ENCODE measurements around the gene CCDC8. TPM values are rescaled to one million over a fixed set of nuclear protein-coding genes. Genes with fewer than 3 reads are reported as not detected.
"Not testable (repeated sequence)": the region's sequence is repeated elsewhere in the genome, so short reads cannot be mapped to it uniquely, and the experiment has no call there.

CCDC8 gene
- polyA plus RNA-seq, 6 donors from 2014 or later: not detected

GRCh38 chr19:46407856-46408663 is 5.3 kb downstream of the CCDC8 start:
- Mint-ChIP-seq H3K4me3 (no peak overlapping the region), H3K27ac (peak overlapping the region in 3 of 6 donors; percentile 10 to 83 (median 28))

GRCh38 chr19:46406976-46407375 is 6.4 kb downstream of the CCDC8 start:
- DNase-seq (no peak), ATAC-seq (ENCODE audit: low read depth in 2 of 2) (no peak)
- no peaks in the 10 kb centered on the region for H3K9me3 Mint-ChIP-seq
- H3K27ac Mint-ChIP-seq: no peak overlapping the region
- peaks cover 65 to 86% (median 67%) of the 10 kb centered on the region in 3 donors for H3K27me3 Mint-ChIP-seq
- H3K4me3 Mint-ChIP-seq: no peak overlapping the region
- peaks cover 0 to 6% of the 10 kb centered on the region in 2 donors for H3K36me3 Mint-ChIP-seq
- H3K4me1 Mint-ChIP-seq: peaks cover 15 to 22% (median 21%) of the 10 kb centered on the region in 3 donors

More at GRCh38 chr19:46407856-46408663, 5.3 kb downstream of the CCDC8 start:
- H3K36me3 Mint-ChIP-seq: peaks cover 0 to 7% of the 10 kb centered on the region in 2 donors
- no peak for ATAC-seq (ENCODE audit: low read depth in 2 of 2)
- no peaks in the 10 kb centered on the region for H3K9me3 Mint-ChIP-seq
- peaks cover 13 to 27% (median 21%) of the 10 kb centered on the region in 3 donors for H3K4me1 Mint-ChIP-seq
- peaks cover 61 to 86% (median 67%) of the 10 kb centered on the region in 3 donors for H3K27me3 Mint-ChIP-seq
- DNase-seq: no peak

GRCh38 chr19:46404753-46405468 is 8.5 kb downstream of the CCDC8 start:
- ATAC-seq (ENCODE audit: low read depth in 2 of 2): no peak
- H3K4me3 Mint-ChIP-seq: peak overlapping the region in 4 of 8 donors; percentile 39 to 82 (median 58)

GRCh38 chr19:46404055-46404752 is 9.2 kb downstream of the CCDC8 start:
- Mint-ChIP-seq H3K9me3 (no peaks in the 10 kb centered on the region), H3K4me3 (peak overlapping the region in 7 of 8 donors; percentile 26 to 82 (median 70)), H3K27me3 (peaks cover 57 to 84% (median 61%) of the 10 kb centered on the region in 3 donors), H3K4me1 (peaks cover 15 to 21% (median 20%) of the 10 kb centered on the region in 3 donors), H3K27ac (no peak overlapping the region), H3K36me3 (no peaks in the 10 kb centered on the region)
- DNase-seq: no peak
- no peak for ATAC-seq (ENCODE audit: low read depth in 2 of 2)

More at GRCh38 chr19:46404753-46405468, 8.5 kb downstream of the CCDC8 start:
- H3K4me1 Mint-ChIP-seq: peaks cover 15 to 21% (median 20%) of the 10 kb centered on the region in 3 donors
- no peak overlapping the region for H3K27ac Mint-ChIP-seq
- H3K9me3 Mint-ChIP-seq: no peaks in the 10 kb centered on the region
- peaks cover 57 to 79% (median 59%) of the 10 kb centered on the region in 3 donors for H3K27me3 Mint-ChIP-seq
- no peak for DNase-seq
- H3K36me3 Mint-ChIP-seq: no peaks in the 10 kb centered on the region

GRCh38 chr19:46402725-46403124 is 10.6 kb downstream of the CCDC8 start:
- H3K27me3 Mint-ChIP-seq: peaks cover 42 to 72% (median 53%) of the 10 kb centered on the region in 3 donors
- ATAC-seq (ENCODE audit: low read depth in 2 of 2) (no peak), DNase-seq (no peak)
- H3K36me3 Mint-ChIP-seq: no peaks in the 10 kb centered on the region
- no peak overlapping the region for H3K27ac Mint-ChIP-seq
- no peaks in the 10 kb centered on the region for H3K9me3 Mint-ChIP-seq
- H3K4me1 Mint-ChIP-seq: peaks cover 13 to 20% (median 15%) of the 10 kb centered on the region in 3 donors
- no peak overlapping the region for H3K4me3 Mint-ChIP-seq

GRCh38 chr19:46397801-46398479 is 15.4 kb downstream of the CCDC8 start:
- H3K27ac Mint-ChIP-seq; H3K36me3 Mint-ChIP-seq; H3K4me3 Mint-ChIP-seq; ATAC-seq (ENCODE audit: low read depth in 2 of 2); H3K9me3 Mint-ChIP-seq; DNase-seq: not testable (repeated sequence)
- H3K4me1 Mint-ChIP-seq: peaks cover 0 to 11% (median 10%) of the 10 kb centered on the region in 3 donors
- peaks cover 19 to 28% (median 22%) of the 10 kb centered on the region in 3 donors for H3K27me3 Mint-ChIP-seq

GRCh38 chr19:46394402-46394797 is 19.0 kb downstream of the CCDC8 start:
- Mint-ChIP-seq H3K9me3 (no peaks in the 10 kb centered on the region), H3K36me3 (peaks cover 4 to 7% of the 10 kb centered on the region in 2 donors), H3K4me3 (no peak overlapping the region), H3K27ac (peak overlapping the region in 2 of 6 donors; percentile 67 to 73), H3K4me1 (peaks cover 0 to 9% (median 7%) of the 10 kb centered on the region in 3 donors), H3K27me3 (peaks cover 0 to 5% (median 4%) of the 10 kb centered on the region in 3 donors)
- DNase-seq (no peak), ATAC-seq (ENCODE audit: low read depth in 2 of 2) (no peak)

- ATAC-seq (ENCODE audit: low read depth in 2 of 2) (no peak), DNase-seq (no peak)
- peak overlapping the region in 2 of 6 donors; percentile 67 to 73 for H3K27ac Mint-ChIP-seq
- peaks cover 7 to 13% of the 10 kb centered on the region in 2 donors for H3K36me3 Mint-ChIP-seq
- peaks cover 0 to 4% (median 0%) of the 10 kb centered on the region in 3 donors for H3K27me3 Mint-ChIP-seq
- peaks cover 0 to 10% (median 7%) of the 10 kb centered on the region in 3 donors for H3K4me1 Mint-ChIP-seq
- no peaks in the 10 kb centered on the region for H3K9me3 Mint-ChIP-seq
- H3K4me3 Mint-ChIP-seq: no peak overlapping the region
Observed at GRCh38 chr19:46393456-46394401, 19.6 kb downstream of the CCDC8 start.

- ATAC-seq (ENCODE audit: low read depth in 2 of 2): no peak
Observed at GRCh38 chr19:46392837-46393236, 20.5 kb downstream of the CCDC8 start.

GRCh38 chr19:46392252-46392801 is 21.0 kb downstream of the CCDC8 start:
- peak; percentile 14 to 16 for ATAC-seq (ENCODE audit: low read depth in 2 of 2)
- DNase-seq: no peak
- no peaks in the 10 kb centered on the region for H3K9me3 Mint-ChIP-seq
- H3K36me3 Mint-ChIP-seq: peaks cover 7 to 19% of the 10 kb centered on the region in 2 donors
- H3K27me3 Mint-ChIP-seq: peaks cover 0 to under 1% (median 0%) of the 10 kb centered on the region in 3 donors
- no peak overlapping the region for H3K4me3 Mint-ChIP-seq
- H3K27ac Mint-ChIP-seq: peak overlapping the region in 2 of 6 donors; percentile 42 to 44
- H3K4me1 Mint-ChIP-seq: peaks cover 0 to 10% (median 7%) of the 10 kb centered on the region in 3 donors

More at GRCh38 chr19:46392837-46393236, 20.5 kb downstream of the CCDC8 start:
- Mint-ChIP-seq H3K27me3 (peaks cover 0 to 4% (median 0%) of the 10 kb centered on the region in 3 donors), H3K27ac (peak overlapping the region in 3 of 6 donors; percentile 5 to 44 (median 23)), H3K36me3 (peaks cover 7 to 14% of the 10 kb centered on the region in 2 donors), H3K4me1 (peaks cover 0 to 10% (median 7%) of the 10 kb centered on the region in 3 donors), H3K9me3 (no peaks in the 10 kb centered on the region), H3K4me3 (no peak overlapping the region)
- no peak for DNase-seq

Data from naive B cell (primary cell).